Measurements from ENCODE around the gene TMSB10. TPM values are rescaled to one million over a fixed set of nuclear protein-coding genes. Genes with fewer than 3 reads are reported as not detected.

The TMSB10 gene
- polyA plus RNA-seq, 3 donors, result 5,130 to 7,914 (median 6,847) TPM

- no peaks in the 10 kb centered on the region for H4K20me1 ChIP-seq (ENCODE audit: insufficient read depth, low read length)
- H3K27me3 ChIP-seq (ENCODE audit: control insufficient read depth in 2 of 2, insufficient read depth in 2 of 2, low read length in 2 of 2), result no peaks in the 10 kb centered on the region
- peak overlapping the region; percentile 74 for H2AFZ ChIP-seq (ENCODE audit: insufficient read depth, low read depth, low read length, poor library complexity, severe bottlenecking)
- peaks cover 59 to 60% of the 10 kb centered on the region in 2 donors for H3K4me1 ChIP-seq (ENCODE audit: control insufficient read depth in 1 of 2, insufficient read depth in 2 of 2, low read length in 2 of 2)
- no CpG with 5 or more reads among the region's 7 CpGs for WGBS (ENCODE audit: insufficient coverage)
- no peaks in the 10 kb centered on the region for H3K9me3 ChIP-seq (replicated peaks in 1 of 2; ENCODE audit: control insufficient read depth in 1 of 2, insufficient read depth in 1 of 2, low read length in 2 of 2)
- no peaks in the 10 kb centered on the region for H3K79me2 ChIP-seq (ENCODE audit: insufficient read depth, low read length)
- Mint-ChIP-seq H3K36me3 (peaks cover 0 to 3% of the 10 kb centered on the region in 2 donors), H3K27me3 (ENCODE audit: low read depth in 3 of 3) (peaks cover 0 to 2% (median 2%) of the 10 kb centered on the region in 3 donors), H3K4me3 (peak overlapping the region in 1 of 2 donors; percentile 61), H3K27ac (peak overlapping the region in 6 of 7 donors; percentile 3 to 87 (median 79)), H3K4me1 (peaks cover 53% of the 10 kb centered on the region), H3K9me3 (peaks cover 0 to 4% (median 0%) of the 10 kb centered on the region in 7 donors)
- H3K4me3 ChIP-seq (replicated peaks in 1 of 3; ENCODE audit: low read depth in 2 of 3, low read length in 3 of 3), result peak overlapping the region in 1 of 3 experiments; percentile 28
- intact Hi-C loops (cut with micrococcal nuclease), result no loop called here
- no peak for TF ChIP-seq CTCF (IDR thresholded peaks at IDR 0.05)
- H3K27ac ChIP-seq (ENCODE audit: low read depth in 1 of 2, low read length in 2 of 2), result peak overlapping the region; percentile 14 to 64
- no peaks in the 10 kb centered on the region for H3K36me3 ChIP-seq (replicated peaks in 1 of 2; ENCODE audit: control insufficient read depth in 1 of 2, insufficient read depth in 2 of 2, low read length in 2 of 2)
- H3K9ac ChIP-seq (ENCODE audit: insufficient read depth, low read length, poor library complexity, severe bottlenecking), result no peak overlapping the region
- peak in 1 of 3 donors; percentile 23 for DNase-seq
- peak overlapping the region; percentile 43 for H3K4me2 ChIP-seq (replicated peaks; ENCODE audit: extremely low read depth, low read length, poor library complexity, severe bottlenecking)
These were observed 10.5 kb upstream of the TMSB10 start for GRCh38 chr2:84894758-84895520.

- 100% methylated on average over 2 of the region's 2 CpGs for WGBS (ENCODE audit: insufficient coverage)
- H3K4me3 Mint-ChIP-seq, result no peak overlapping the region
- peak overlapping the region in 2 of 7 donors; percentile 54 to 96 for H3K27ac Mint-ChIP-seq
These were observed 8.9 kb upstream of the TMSB10 start for GRCh38 chr2:84896567-84896966.

More at GRCh38 chr2:84896567-84896966, 8.9 kb upstream of the TMSB10 start:
- TF ChIP-seq CTCF (IDR thresholded peaks at IDR 0.05), result no peak
- Histone ChIP-seq H3K9me3 (replicated peaks in 1 of 2; ENCODE audit: control insufficient read depth in 1 of 2, insufficient read depth in 1 of 2, low read length in 2 of 2) (no peaks in the 10 kb centered on the region), H3K27me3 (ENCODE audit: control insufficient read depth in 2 of 2, insufficient read depth in 2 of 2, low read length in 2 of 2) (no peaks in the 10 kb centered on the region), H3K9ac (ENCODE audit: insufficient read depth, low read length, poor library complexity, severe bottlenecking) (no peak overlapping the region), H3K36me3 (replicated peaks in 1 of 2; ENCODE audit: control insufficient read depth in 1 of 2, insufficient read depth in 2 of 2, low read length in 2 of 2) (no peaks in the 10 kb centered on the region), H4K20me1 (ENCODE audit: insufficient read depth, low read length) (no peaks in the 10 kb centered on the region), H3K4me1 (ENCODE audit: control insufficient read depth in 1 of 2, insufficient read depth in 2 of 2, low read length in 2 of 2) (peaks cover 73% of the 10 kb centered on the region in 2 donors), H3K27ac (ENCODE audit: low read depth in 1 of 2, low read length in 2 of 2) (peak overlapping the region in 1 of 2 donors; percentile 43), H3K4me2 (replicated peaks; ENCODE audit: extremely low read depth, low read length, poor library complexity, severe bottlenecking) (no peak overlapping the region), H2AFZ (ENCODE audit: insufficient read depth, low read depth, low read length, poor library complexity, severe bottlenecking) (no peak overlapping the region), H3K79me2 (ENCODE audit: insufficient read depth, low read length) (no peaks in the 10 kb centered on the region), H3K4me3 (replicated peaks in 1 of 3; ENCODE audit: low read depth in 2 of 3, low read length in 3 of 3) (no peak overlapping the region)
- Mint-ChIP-seq H3K27me3 (ENCODE audit: low read depth in 3 of 3) (peaks cover 0 to 2% (median 2%) of the 10 kb centered on the region in 3 donors), H3K36me3 (peaks cover under 1 to 3% of the 10 kb centered on the region in 2 donors), H3K9me3 (peaks cover 0 to 2% (median under 1%) of the 10 kb centered on the region in 7 donors), H3K4me1 (peaks cover 64% of the 10 kb centered on the region)
- intact Hi-C loops (cut with micrococcal nuclease), result no loop called here
- DNase-seq, result no peak

Data from CD14-positive monocyte (primary cell).